Immature natural killer cell (primary cell): Measurements from ENCODE around the gene NELL1. TPM values are rescaled to one million over a fixed set of nuclear protein-coding genes. Genes with fewer than 3 reads are reported as not detected.

Experiments used
- DNase-seq, 3 donors: peaks; one replicate each; pipeline ENCODE4 v3.0.0; 2022; ENCODE audit warnings: mixed read lengths in 1 of 3
- H3K27ac Mint-ChIP-seq, 6 donors: one replicate each; pipeline ENCODE4 v1.8.0; 2020; ENCODE audit warnings: mixed read lengths in 6 of 6, mild to moderate bottlenecking in 5 of 6, inconsistent platforms in 4 of 6, moderate library complexity in 3 of 6
- H3K27me3 Mint-ChIP-seq, 3 donors: one replicate each; pipeline ENCODE4 v1.8.0; 2020 to 2021; ENCODE audit warnings: low read depth in 3 of 3, mild to moderate bottlenecking in 3 of 3, mixed read lengths in 3 of 3, moderate library complexity in 3 of 3, inconsistent platforms in 1 of 3
- H3K36me3 Mint-ChIP-seq, 3 donors: one replicate each; pipeline ENCODE4 v1.8.0; 2020; ENCODE audit warnings: mixed read lengths in 3 of 3, inconsistent platforms in 2 of 3, mild to moderate bottlenecking in 2 of 3
- H3K4me1 Mint-ChIP-seq, 2 donors: one replicate each; pipeline ENCODE4 v1.8.0; 2020; ENCODE audit warnings: inconsistent platforms in 2 of 2, mild to moderate bottlenecking in 2 of 2, mixed read lengths in 2 of 2, moderate library complexity in 1 of 2
- H3K4me3 Mint-ChIP-seq, 5 donors: one replicate each; pipeline ENCODE4 v1.8.0; 2020; ENCODE audit warnings: mild to moderate bottlenecking in 5 of 5, mixed read lengths in 5 of 5, inconsistent platforms in 3 of 5, moderate library complexity in 3 of 5
- H3K9me3 Mint-ChIP-seq, 6 donors: one replicate each; pipeline ENCODE4 v1.8.0; 2020; ENCODE audit warnings: mild to moderate bottlenecking in 6 of 6, mixed read lengths in 6 of 6, inconsistent platforms in 4 of 6, moderate library complexity in 3 of 6
- polyA plus RNA-seq, 3 donors: library from polyadenylated mRNA; unstranded; fragments of 300-500 nt; fragmentation: Illumina TruSeq; gene quantifications; one replicate each; pipeline ENCODE4 v1.2.3, GENCODE V29; 2021

Gene NELL1
- polyA plus RNA-seq, 3 donors from 2014 or later = not detected

- no peaks in the 10 kb centered on the region for H3K36me3 Mint-ChIP-seq
- H3K27me3 Mint-ChIP-seq = peaks cover 0 to 2% (median 0%) of the 10 kb centered on the region in 3 donors
- no peak overlapping the region for H3K4me3 Mint-ChIP-seq
- no peaks in the 10 kb centered on the region for H3K4me1 Mint-ChIP-seq
- H3K9me3 Mint-ChIP-seq = peaks cover 0 to 25% (median 12%) of the 10 kb centered on the region in 6 donors
- H3K27ac Mint-ChIP-seq = no peak overlapping the region
- no peak for DNase-seq
These were observed 490.8 kb downstream of the NELL1 start for GRCh38 chr11:21160140-21160539.

- Mint-ChIP-seq H3K27me3 (peaks cover 0 to 3% (median 2%) of the 10 kb centered on the region in 3 donors), H3K27ac (no peak overlapping the region), H3K4me3 (no peak overlapping the region), H3K9me3 (peaks cover 2 to 21% (median 12%) of the 10 kb centered on the region in 6 donors), H3K36me3 (no peaks in the 10 kb centered on the region), H3K4me1 (no peaks in the 10 kb centered on the region)
- no peak for DNase-seq
These were observed 500.3 kb downstream of the NELL1 start for GRCh38 chr11:21169639-21170038.

- no peak overlapping the region for H3K4me3 Mint-ChIP-seq
- H3K27me3 Mint-ChIP-seq = peaks cover 0 to 2% (median 0%) of the 10 kb centered on the region in 3 donors
- no peak overlapping the region for H3K27ac Mint-ChIP-seq
- no peak for DNase-seq
- peaks cover 0 to 3% (median 0%) of the 10 kb centered on the region in 3 donors for H3K36me3 Mint-ChIP-seq
- H3K4me1 Mint-ChIP-seq = no peaks in the 10 kb centered on the region
- H3K9me3 Mint-ChIP-seq = peaks cover 2 to 30% (median 13%) of the 10 kb centered on the region in 6 donors
These were observed 504.1 kb downstream of the NELL1 start for GRCh38 chr11:21173476-21173875.

- no peak for DNase-seq
- H3K36me3 Mint-ChIP-seq = peaks cover 0 to 3% (median 0%) of the 10 kb centered on the region in 3 donors
- H3K27me3 Mint-ChIP-seq = peaks cover 0 to 2% (median 0%) of the 10 kb centered on the region in 3 donors
- H3K27ac Mint-ChIP-seq = no peak overlapping the region
- H3K4me1 Mint-ChIP-seq = no peaks in the 10 kb centered on the region
- no peak overlapping the region for H3K4me3 Mint-ChIP-seq
- H3K9me3 Mint-ChIP-seq = peaks cover 2 to 28% (median 13%) of the 10 kb centered on the region in 6 donors
These were observed 505.4 kb downstream of the NELL1 start for GRCh38 chr11:21174781-21175180.

GRCh38 chr11:21177379-21177778 lies 508.0 kb downstream of the NELL1 start:
- no peak for DNase-seq
- Mint-ChIP-seq H3K4me3 (no peak overlapping the region), H3K36me3 (peaks cover 0 to 3% (median 0%) of the 10 kb centered on the region in 3 donors), H3K4me1 (no peaks in the 10 kb centered on the region), H3K9me3 (peaks cover 2 to 34% (median 13%) of the 10 kb centered on the region in 6 donors), H3K27ac (no peak overlapping the region), H3K27me3 (no peaks in the 10 kb centered on the region)

GRCh38 chr11:21179770-21180169 lies 510.4 kb downstream of the NELL1 start:
- no peak overlapping the region for H3K4me3 Mint-ChIP-seq
- H3K36me3 Mint-ChIP-seq = peaks cover 0 to 3% (median 0%) of the 10 kb centered on the region in 3 donors
- DNase-seq = no peak
- peaks cover 0 to 4% (median 0%) of the 10 kb centered on the region in 3 donors for H3K27me3 Mint-ChIP-seq
- H3K9me3 Mint-ChIP-seq = peaks cover 0 to 33% (median 13%) of the 10 kb centered on the region in 6 donors
- no peak overlapping the region for H3K27ac Mint-ChIP-seq
- H3K4me1 Mint-ChIP-seq = no peaks in the 10 kb centered on the region

- no peak for DNase-seq
- no peak overlapping the region for H3K4me3 Mint-ChIP-seq
- H3K36me3 Mint-ChIP-seq = peaks cover 0 to 3% (median 0%) of the 10 kb centered on the region in 3 donors
- H3K27me3 Mint-ChIP-seq = peaks cover 0 to 4% (median 0%) of the 10 kb centered on the region in 3 donors
- no peaks in the 10 kb centered on the region for H3K4me1 Mint-ChIP-seq
- H3K27ac Mint-ChIP-seq = no peak overlapping the region
- peaks cover 2 to 29% (median 12%) of the 10 kb centered on the region in 6 donors for H3K9me3 Mint-ChIP-seq
These were observed 510.8 kb downstream of the NELL1 start for GRCh38 chr11:21180182-21180581.

- Mint-ChIP-seq H3K9me3 (peaks cover 5 to 31% (median 10%) of the 10 kb centered on the region in 6 donors), H3K27ac (no peak overlapping the region), H3K36me3 (no peaks in the 10 kb centered on the region), H3K27me3 (peaks cover 0 to 5% (median 0%) of the 10 kb centered on the region in 3 donors), H3K4me3 (no peak overlapping the region), H3K4me1 (no peaks in the 10 kb centered on the region)
- DNase-seq = no peak
These were observed 516.6 kb downstream of the NELL1 start for GRCh38 chr11:21185959-21186358.

GRCh38 chr11:21190181-21190580 lies 520.8 kb downstream of the NELL1 start:
- Mint-ChIP-seq H3K4me1 (no peaks in the 10 kb centered on the region), H3K9me3 (peaks cover 5 to 35% (median 13%) of the 10 kb centered on the region in 6 donors), H3K4me3 (no peak overlapping the region), H3K36me3 (no peaks in the 10 kb centered on the region), H3K27ac (no peak overlapping the region), H3K27me3 (peaks cover 0 to 2% (median 0%) of the 10 kb centered on the region in 3 donors)
- no peak for DNase-seq

GRCh38 chr11:21195995-21196394 lies 526.6 kb downstream of the NELL1 start:
- no peak overlapping the region for H3K4me3 Mint-ChIP-seq
- H3K27me3 Mint-ChIP-seq = peaks cover 0 to 2% (median 0%) of the 10 kb centered on the region in 3 donors
- no peak overlapping the region for H3K27ac Mint-ChIP-seq
- H3K36me3 Mint-ChIP-seq = no peaks in the 10 kb centered on the region
- DNase-seq = no peak
- peaks cover 11 to 41% (median 18%) of the 10 kb centered on the region in 6 donors for H3K9me3 Mint-ChIP-seq
- no peaks in the 10 kb centered on the region for H3K4me1 Mint-ChIP-seq

GRCh38 chr11:21198498-21198897 lies 529.1 kb downstream of the NELL1 start:
- Mint-ChIP-seq H3K27ac (no peak overlapping the region), H3K36me3 (no peaks in the 10 kb centered on the region), H3K4me1 (no peaks in the 10 kb centered on the region), H3K9me3 (peaks cover 13 to 58% (median 35%) of the 10 kb centered on the region in 6 donors), H3K4me3 (no peak overlapping the region), H3K27me3 (peaks cover 0 to 2% (median 0%) of the 10 kb centered on the region in 3 donors)
- DNase-seq = no peak

- Mint-ChIP-seq H3K27ac (no peak overlapping the region), H3K4me1 (no peaks in the 10 kb centered on the region), H3K9me3 (peaks cover 9 to 61% (median 32%) of the 10 kb centered on the region in 6 donors), H3K36me3 (no peaks in the 10 kb centered on the region), H3K4me3 (no peak overlapping the region), H3K27me3 (no peaks in the 10 kb centered on the region)
- DNase-seq = no peak
These were observed 535.8 kb downstream of the NELL1 start for GRCh38 chr11:21205205-21205604.

- Mint-ChIP-seq H3K4me1 (no peaks in the 10 kb centered on the region), H3K9me3 (peaks cover 11 to 61% (median 22%) of the 10 kb centered on the region in 6 donors), H3K27me3 (peaks cover 0 to 2% (median 1%) of the 10 kb centered on the region in 3 donors), H3K36me3 (no peaks in the 10 kb centered on the region), H3K4me3 (no peak overlapping the region), H3K27ac (no peak overlapping the region)
- no peak for DNase-seq
These were observed 556.5 kb downstream of the NELL1 start for GRCh38 chr11:21225860-21226259.

GRCh38 chr11:21229224-21229623 lies 559.8 kb downstream of the NELL1 start:
- H3K9me3 Mint-ChIP-seq = peaks cover 7 to 34% (median 17%) of the 10 kb centered on the region in 6 donors
- no peak overlapping the region for H3K4me3 Mint-ChIP-seq
- no peaks in the 10 kb centered on the region for H3K4me1 Mint-ChIP-seq
- H3K27ac Mint-ChIP-seq = no peak overlapping the region
- DNase-seq = no peak
- H3K27me3 Mint-ChIP-seq = peaks cover 0 to 1% (median 0%) of the 10 kb centered on the region in 3 donors
- H3K36me3 Mint-ChIP-seq = no peaks in the 10 kb centered on the region

GRCh38 chr11:21250196-21250595 lies 580.8 kb downstream of the NELL1 start:
- H3K27me3 Mint-ChIP-seq = peaks cover 0 to 2% (median 0%) of the 10 kb centered on the region in 3 donors
- peaks cover 5 to 37% (median 19%) of the 10 kb centered on the region in 6 donors for H3K9me3 Mint-ChIP-seq
- no peaks in the 10 kb centered on the region for H3K36me3 Mint-ChIP-seq
- H3K4me3 Mint-ChIP-seq = no peak overlapping the region
- no peak for DNase-seq
- no peaks in the 10 kb centered on the region for H3K4me1 Mint-ChIP-seq
- H3K27ac Mint-ChIP-seq = no peak overlapping the region
